GM19035 (cell line): ENCODE measurements around the gene CBX4.

Experiments used
- ATAC-seq: cut with Tn5 transposase; IDR thresholded peaks from one replicate; pipeline ENCODE4 v1.9.1; 2021; ENCODE audit not compliant: unreplicated experiment

CBX4 gene

GRCh38 chr17:79842656-79843473, 3.6 kb upstream of the CBX4 start:
- no peak for ATAC-seq

GRCh38 chr17:79842136-79842655, 3.0 kb upstream of the CBX4 start:
- ATAC-seq, result no peak

- ATAC-seq, result no peak
Observed at GRCh38 chr17:79841369-79842135, 2.3 kb upstream of the CBX4 start.

GRCh38 chr17:79840989-79841286, 1.7 kb upstream of the CBX4 start:
- no peak for ATAC-seq

GRCh38 chr17:79840269-79840988, 1.2 kb upstream of the CBX4 start:
- no peak for ATAC-seq

- ATAC-seq, result peak; percentile 23
Observed at GRCh38 chr17:79838522-79839274, 542 bp downstream of the CBX4 start.

GRCh38 chr17:79837888-79838521, 1.2 kb downstream of the CBX4 start:
- ATAC-seq, result no peak

GRCh38 chr17:79836972-79837887, 2.0 kb downstream of the CBX4 start:
- no peak for ATAC-seq

GRCh38 chr17:79836510-79836971, 2.7 kb downstream of the CBX4 start:
- ATAC-seq, result no peak

- ATAC-seq, result no peak
Observed at GRCh38 chr17:79835953-79836509, 3.2 kb downstream of the CBX4 start.

- no peak for ATAC-seq
Observed at GRCh38 chr17:79835470-79835899, 3.8 kb downstream of the CBX4 start.

- ATAC-seq, result no peak
Observed at GRCh38 chr17:79834565-79835469, 4.4 kb downstream of the CBX4 start.

GRCh38 chr17:79833744-79834564, 5.3 kb downstream of the CBX4 start:
- ATAC-seq, result no peak

GRCh38 chr17:79833110-79833450, 6.2 kb downstream of the CBX4 start:
- no peak for ATAC-seq

- no peak for ATAC-seq
Observed at GRCh38 chr17:79832218-79833109, 6.8 kb downstream of the CBX4 start.
